Mesenchymal stem cell (in vitro differentiated cells and primary cell): ENCODE measurements around the gene KLHDC8A.
A peak's percentile ranks its signal among the peaks of the same experiment; 100 is the strongest.

Experiments
- DNase-seq: peaks from one replicate; pipeline ENCODE4 v3.0.0-alpha.2; 2013
- H2AFZ ChIP-seq: one replicate; pipeline ENCODE4 v1.6.1; 2013; ENCODE audit warnings: low read depth, mild to moderate bottlenecking, control low read depth, inconsistent platforms, low read length, moderate library complexity
- H2AK5ac ChIP-seq: 2 replicates; pipeline ENCODE4 v1.6.1; 2013; ENCODE audit warnings: low read length, moderate library complexity, mild to moderate bottlenecking, inconsistent platforms; ENCODE audit not compliant: severe bottlenecking
- H2BK120ac ChIP-seq: one replicate; pipeline ENCODE4 v1.6.1; 2013; ENCODE audit warnings: low read depth, mild to moderate bottlenecking, inconsistent platforms, low read length, moderate library complexity
- H2BK12ac ChIP-seq, 2 experiments: one replicate each; pipeline ENCODE4 v1.6.1; 2013; ENCODE audit warnings: inconsistent platforms in 2 of 2, low read length in 2 of 2, mild to moderate bottlenecking in 2 of 2, moderate library complexity in 2 of 2, control low read depth in 1 of 2
- H2BK15ac ChIP-seq: one replicate; pipeline ENCODE4 v1.6.1; 2013; ENCODE audit warnings: mild to moderate bottlenecking, low read depth, inconsistent platforms; ENCODE audit not compliant: poor library complexity, severe bottlenecking
- H2BK5ac ChIP-seq: 2 replicates; pipeline ENCODE4 v1.6.1; 2013; ENCODE audit warnings: low read depth, mild to moderate bottlenecking, low read length, control low read depth, inconsistent platforms; ENCODE audit not compliant: poor library complexity, severe bottlenecking
- H3K14ac ChIP-seq, 2 experiments: one replicate each; pipeline ENCODE4 v1.6.1; 2013; ENCODE audit warnings: inconsistent platforms in 2 of 2, low read length in 2 of 2, control low read depth in 1 of 2, mild to moderate bottlenecking in 1 of 2, moderate library complexity in 1 of 2
- H3K18ac ChIP-seq, 2 experiments: one replicate each; pipeline ENCODE4 v1.6.1; 2013; ENCODE audit warnings: inconsistent platforms in 2 of 2, low read length in 2 of 2, control low read depth in 1 of 2, low read depth in 1 of 2, mild to moderate bottlenecking in 1 of 2
- H3K23ac ChIP-seq, 2 experiments: one replicate each; pipeline ENCODE4 v1.6.1; 2013; ENCODE audit warnings: inconsistent platforms in 2 of 2, low read length in 2 of 2, mild to moderate bottlenecking in 2 of 2, moderate library complexity in 2 of 2, control low read depth in 1 of 2
- H3K27ac ChIP-seq: 2 replicates; pipeline ENCODE4 v1.5.1; 2013; ENCODE audit warnings: mild to moderate bottlenecking, moderate library complexity, low read length, control low read depth, inconsistent platforms; ENCODE audit not compliant: poor library complexity, severe bottlenecking
- H3K27me3 ChIP-seq, 2 experiments: 2 replicates each; pipeline versions ENCODE4 v1.6.1 to v1.7.0; 2013; ENCODE audit warnings: low read length in 2 of 2, mild to moderate bottlenecking in 2 of 2, moderate library complexity in 2 of 2, control low read depth in 1 of 2, inconsistent platforms in 1 of 2; ENCODE audit not compliant: control insufficient read depth in 1 of 2, insufficient read depth in 1 of 2
- H3K36me3 ChIP-seq, 2 experiments: 2 replicates each; pipeline versions ENCODE4 v1.6.1 to v1.7.0; 2013; ENCODE audit warnings: low read length in 2 of 2, control low read depth in 1 of 2, inconsistent platforms in 1 of 2, low read depth in 1 of 2, mild to moderate bottlenecking in 1 of 2; ENCODE audit not compliant: insufficient read depth in 2 of 2, control insufficient read depth in 1 of 2
- H3K4ac ChIP-seq, 2 experiments: one replicate each; pipeline ENCODE4 v1.6.1; 2013; ENCODE audit warnings: inconsistent platforms in 2 of 2, low read length in 2 of 2, mild to moderate bottlenecking in 2 of 2, moderate library complexity in 2 of 2, control low read depth in 1 of 2, low read depth in 1 of 2
- H3K4me1 ChIP-seq: 2 replicates; pipeline ENCODE4 v1.6.1; 2013; ENCODE audit warnings: low read depth, low read length, control low read depth; ENCODE audit not compliant: control insufficient read depth, insufficient read depth
- H3K4me2 ChIP-seq: 2 replicates; pipeline ENCODE4 v1.6.1; 2013; ENCODE audit warnings: low read length, mild to moderate bottlenecking, inconsistent platforms; ENCODE audit not compliant: poor library complexity, severe bottlenecking
- H3K4me3 ChIP-seq, 2 experiments: 2 replicates each; pipeline versions ENCODE4 v1.5.1 to v1.7.0; 2013; ENCODE audit warnings: low read length in 2 of 2, mild to moderate bottlenecking in 2 of 2, control low read depth in 1 of 2, low read depth in 1 of 2; ENCODE audit not compliant: insufficient read depth in 1 of 2
- H3K79me1 ChIP-seq: replicated peaks from 2 replicates; pipeline ENCODE4 v1.6.1; 2013; ENCODE audit warnings: mild to moderate bottlenecking, control low read depth, low read length, inconsistent platforms; ENCODE audit not compliant: poor library complexity, severe bottlenecking
- H3K9ac ChIP-seq: 2 replicates; pipeline ENCODE4 v1.7.0; 2013; ENCODE audit warnings: mild to moderate bottlenecking, low read length, moderate library complexity
- H3K9me3 ChIP-seq: 2 replicates; pipeline ENCODE4 v1.7.0; 2013; ENCODE audit warnings: mild to moderate bottlenecking, low read length; ENCODE audit not compliant: control insufficient read depth
- H4K8ac ChIP-seq: one replicate; pipeline ENCODE4 v1.6.1; 2013; ENCODE audit warnings: inconsistent platforms, mild to moderate bottlenecking, low read length, moderate library complexity
- H4K91ac ChIP-seq: one replicate; pipeline ENCODE4 v1.6.1; 2013; ENCODE audit warnings: mild to moderate bottlenecking, low read length, inconsistent platforms
- WGBS: methylation state at CpG from one replicate; pipeline ENCODE4 v1.1.7; 2013; ENCODE audit warnings: mixed read lengths; 5-methylcytosine and 5-hydroxymethylcytosine counted together

The KLHDC8A gene

GRCh38 chr1:205324781-205325180 lies 31.9 kb downstream of the KLHDC8A start:
- H3K4me2 ChIP-seq: no peak overlapping the region
- peaks cover 4% of the 10 kb centered on the region for H3K79me1 ChIP-seq
- H3K4me1 ChIP-seq: peaks cover 15% of the 10 kb centered on the region
- no peak overlapping the region for H3K4me3 ChIP-seq
- H2BK120ac ChIP-seq: no peak overlapping the region
- peak overlapping the region in 1 of 2 experiments; percentile 35 for H3K4ac ChIP-seq
- H2AFZ ChIP-seq: no peak overlapping the region
- peak overlapping the region in 1 of 2 experiments; percentile 58 for H3K18ac ChIP-seq
- no peaks in the 10 kb centered on the region for H3K9me3 ChIP-seq
- H3K27me3 ChIP-seq: peaks cover 0 to 33% of the 10 kb centered on the region in 2 experiments
- H4K8ac ChIP-seq: no peak overlapping the region
- H2BK15ac ChIP-seq: no peak overlapping the region
- DNase-seq: peak; percentile 81
- H2BK12ac ChIP-seq: peak overlapping the region in 1 of 2 experiments; percentile 58
- H3K9ac ChIP-seq: no peak overlapping the region
- H3K27ac ChIP-seq: peak overlapping the region; percentile 78
- H4K91ac ChIP-seq: no peak overlapping the region
- WGBS: 64% methylated on average over 4 of the region's 6 CpGs
- H2BK5ac ChIP-seq: no peak overlapping the region
- H2AK5ac ChIP-seq: peak overlapping the region; percentile 64
- no peak overlapping the region for H3K14ac ChIP-seq
- no peaks in the 10 kb centered on the region for H3K36me3 ChIP-seq
- H3K23ac ChIP-seq: peak overlapping the region in 1 of 2 experiments; percentile 26

- Histone ChIP-seq H3K4me1 (peaks cover 19% of the 10 kb centered on the region), H3K79me1 (peaks cover 4% of the 10 kb centered on the region), H3K4ac (no peak overlapping the region), H3K4me3 (no peak overlapping the region), H2BK5ac (no peak overlapping the region), H2AFZ (no peak overlapping the region), H2AK5ac (no peak overlapping the region), H3K9me3 (no peaks in the 10 kb centered on the region), H4K8ac (no peak overlapping the region), H3K36me3 (no peaks in the 10 kb centered on the region), H3K27ac (no peak overlapping the region), H3K14ac (no peak overlapping the region), H2BK120ac (no peak overlapping the region), H3K23ac (no peak overlapping the region), H3K27me3 (peaks cover 0 to 23% of the 10 kb centered on the region in 2 experiments), H3K9ac (no peak overlapping the region), H2BK15ac (no peak overlapping the region), H3K18ac (no peak overlapping the region), H3K4me2 (no peak overlapping the region), H2BK12ac (peak overlapping the region in 1 of 2 experiments; percentile 66), H4K91ac (no peak overlapping the region)
- DNase-seq: no peak
- WGBS: 93% methylated on average over 5 of the region's 6 CpGs
These were observed 32.9 kb downstream of the KLHDC8A start for GRCh38 chr1:205323794-205324193.

- H4K91ac ChIP-seq: no peak overlapping the region
- H2BK15ac ChIP-seq: no peak overlapping the region
- no peak overlapping the region for H4K8ac ChIP-seq
- WGBS: 40% methylated on average over 5 of the region's 5 CpGs
- H3K27me3 ChIP-seq: peaks cover 0 to 8% of the 10 kb centered on the region in 2 experiments
- H3K18ac ChIP-seq: no peak overlapping the region
- no peaks in the 10 kb centered on the region for H3K9me3 ChIP-seq
- H3K4me1 ChIP-seq: peaks cover 30% of the 10 kb centered on the region
- no peak overlapping the region for H3K4me2 ChIP-seq
- no peak overlapping the region for H3K9ac ChIP-seq
- H3K4ac ChIP-seq: no peak overlapping the region
- peak overlapping the region in 1 of 2 experiments; percentile 12 for H2BK12ac ChIP-seq
- H2BK120ac ChIP-seq: no peak overlapping the region
- no peak overlapping the region for H2AK5ac ChIP-seq
- no peak overlapping the region for H3K14ac ChIP-seq
- H3K79me1 ChIP-seq: peaks cover 4% of the 10 kb centered on the region
- H2AFZ ChIP-seq: no peak overlapping the region
- H3K23ac ChIP-seq: no peak overlapping the region
- H3K27ac ChIP-seq: no peak overlapping the region
- no peak overlapping the region for H2BK5ac ChIP-seq
- no peak for DNase-seq
- peaks cover 0 to 6% of the 10 kb centered on the region in 2 experiments for H3K36me3 ChIP-seq
- H3K4me3 ChIP-seq: peak overlapping the region in 1 of 2 experiments; percentile 85
These were observed 34.8 kb downstream of the KLHDC8A start for GRCh38 chr1:205321959-205322283.

GRCh38 chr1:205321162-205321958 lies 35.4 kb downstream of the KLHDC8A start, which contains the start of gene NUAK2:
TSS of gene NUAK2 (minus strand) at chr1:205321745. CDS start at chr1:205321628, 117 bp downstream.
- Histone ChIP-seq H3K4me1 (peaks cover 32% of the 10 kb centered on the region), H3K27ac (peak within 1 kb of the TSS; percentile 51), H3K14ac (peak within 1 kb of the TSS in 1 of 2 experiments; percentile 63), H2AK5ac (no peak within 1 kb of the TSS), H3K23ac (no peak within 1 kb of the TSS), H2BK120ac (no peak within 1 kb of the TSS), H3K4me2 (peak within 1 kb of the TSS; percentile 64), H2BK12ac (peak within 1 kb of the TSS; percentile 12 to 76), H2BK5ac (no peak within 1 kb of the TSS), H4K91ac (peak within 1 kb of the TSS; percentile 96), H2AFZ (peak within 1 kb of the TSS; percentile 7), H3K4ac (peak within 1 kb of the TSS; percentile 13 to 39), H3K9ac (peak within 1 kb of the TSS; percentile 84), H4K8ac (peak within 1 kb of the TSS; percentile 81), H2BK15ac (peak within 1 kb of the TSS; percentile 68), H3K4me3 (peak within 1 kb of the TSS; percentile 85 to 86), H3K79me1 (peaks cover 4% of the 10 kb centered on the region), H3K18ac (peak within 1 kb of the TSS; percentile 88 to 92), H3K27me3 (peaks cover 0 to 5% of the 10 kb centered on the region in 2 experiments), H3K36me3 (peaks cover 0 to 6% of the 10 kb centered on the region in 2 experiments), H3K9me3 (no peaks in the 10 kb centered on the region)
- DNase-seq: peak; percentile 95
- 1% methylated on average over 73 of the region's 75 CpGs for WGBS
